Uterus (tissue), 2 donors: ENCODE measurements around the gene CMTM1.

ENCODE experiments used
- POLR2A ChIP-seq, 2 donors: fragments of 450-650 bp; IDR thresholded peaks; one replicate each; pipeline ENCODE4 v1.6.1; 2016; ENCODE audit warnings: antibody characterized with exemption in 2 of 2, mild to moderate bottlenecking in 1 of 2, moderate library complexity in 1 of 2
- TF ChIP-seq, protein P1 (sequence below), 4 experiments: fragments of 200-600 bp in 2 of 4; fragments of 450-650 bp in 2 of 4; sonication (generic) in 2 of 4; IDR thresholded peaks; one replicate each; pipeline ENCODE4 v1.5.1; 2016 to 2019; ENCODE audit warnings: antibody characterized with exemption in 4 of 4, mild to moderate bottlenecking in 2 of 4, moderate library complexity in 1 of 4

DNA sequence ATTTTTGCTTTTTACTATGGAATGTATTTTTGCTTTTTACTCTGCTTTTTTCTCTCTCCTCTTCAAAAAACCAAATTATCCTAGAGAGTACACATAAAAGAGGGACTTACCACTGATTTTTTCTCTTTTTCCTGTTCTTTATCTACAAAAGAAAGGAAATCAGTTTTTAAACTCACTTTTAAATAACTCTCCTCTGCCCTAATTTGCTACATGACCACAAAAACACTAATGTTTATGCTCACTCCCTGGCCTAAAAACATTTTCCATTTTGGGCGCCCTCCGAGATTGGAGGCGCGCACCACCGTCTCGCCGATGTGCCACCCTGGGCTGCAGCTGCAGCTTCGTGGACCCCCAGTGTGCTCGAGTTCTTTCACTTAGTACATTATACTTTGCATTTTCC lies 17.4 kb upstream of the CMTM1 start:
- TF ChIP-seq, protein P1, sequence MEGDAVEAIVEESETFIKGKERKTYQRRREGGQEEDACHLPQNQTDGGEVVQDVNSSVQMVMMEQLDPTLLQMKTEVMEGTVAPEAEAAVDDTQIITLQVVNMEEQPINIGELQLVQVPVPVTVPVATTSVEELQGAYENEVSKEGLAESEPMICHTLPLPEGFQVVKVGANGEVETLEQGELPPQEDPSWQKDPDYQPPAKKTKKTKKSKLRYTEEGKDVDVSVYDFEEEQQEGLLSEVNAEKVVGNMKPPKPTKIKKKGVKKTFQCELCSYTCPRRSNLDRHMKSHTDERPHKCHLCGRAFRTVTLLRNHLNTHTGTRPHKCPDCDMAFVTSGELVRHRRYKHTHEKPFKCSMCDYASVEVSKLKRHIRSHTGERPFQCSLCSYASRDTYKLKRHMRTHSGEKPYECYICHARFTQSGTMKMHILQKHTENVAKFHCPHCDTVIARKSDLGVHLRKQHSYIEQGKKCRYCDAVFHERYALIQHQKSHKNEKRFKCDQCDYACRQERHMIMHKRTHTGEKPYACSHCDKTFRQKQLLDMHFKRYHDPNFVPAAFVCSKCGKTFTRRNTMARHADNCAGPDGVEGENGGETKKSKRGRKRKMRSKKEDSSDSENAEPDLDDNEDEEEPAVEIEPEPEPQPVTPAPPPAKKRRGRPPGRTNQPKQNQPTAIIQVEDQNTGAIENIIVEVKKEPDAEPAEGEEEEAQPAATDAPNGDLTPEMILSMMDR (IDR thresholded peaks at IDR 0.05) = no peak
- TF ChIP-seq POLR2A (IDR thresholded peaks at IDR 0.05) = no peak
